Upper lobe of left lung (tissue), 4 donors: Measurements from ENCODE around the gene ROBO1.

ENCODE experiments used
- EP300 ChIP-seq, 4 donors: sonication (generic); formaldehyde crosslinking; IDR thresholded peaks; one replicate each; pipeline ENCODE4 v1.5.1; 2017; ENCODE audit warnings: antibody characterized with exemption in 4 of 4, control low read depth in 2 of 4
- POLR2A ChIP-seq, 4 donors: fragments of 450-650 bp; IDR thresholded peaks; one replicate each; pipeline ENCODE4 v1.5.1; 2016 to 2017; ENCODE audit warnings: antibody characterized with exemption in 4 of 4, mild to moderate bottlenecking in 2 of 4
- POLR2AphosphoS5 ChIP-seq, 2 donors: sonication (generic); formaldehyde crosslinking; IDR thresholded peaks; one replicate each; pipeline ENCODE4 v1.5.1; 2017; ENCODE audit warnings: antibody characterized with exemption in 2 of 2
- TF ChIP-seq, protein P1 (sequence below), 6 experiments: fragments of 450-650 bp in 4 of 6; fragments of 200-600 bp in 2 of 6; sonication (generic) in 2 of 6; IDR thresholded peaks; one replicate each; pipeline ENCODE4 v1.5.1; 2016 to 2019; ENCODE audit warnings: antibody characterized with exemption in 6 of 6

DNA sequence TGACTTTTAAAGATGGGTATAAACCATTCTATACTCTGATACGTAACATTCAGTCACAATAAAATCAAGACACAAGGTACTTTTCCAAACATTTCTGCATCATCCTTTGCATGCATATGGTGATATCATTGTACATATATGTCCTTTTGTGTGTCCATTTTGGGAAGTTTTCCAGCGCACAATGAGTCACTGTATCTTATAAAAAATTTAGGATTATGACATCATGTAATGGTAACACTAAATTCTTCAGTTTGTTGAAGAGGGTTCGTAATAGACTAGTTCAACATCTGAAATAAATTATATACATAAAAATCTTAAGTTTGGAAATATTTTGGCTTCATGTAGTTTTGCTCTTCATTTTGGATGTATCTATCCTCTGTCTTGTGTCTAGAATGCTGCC is 480.9 kb downstream of the ROBO1 start:
- TF ChIP-seq, protein P1, sequence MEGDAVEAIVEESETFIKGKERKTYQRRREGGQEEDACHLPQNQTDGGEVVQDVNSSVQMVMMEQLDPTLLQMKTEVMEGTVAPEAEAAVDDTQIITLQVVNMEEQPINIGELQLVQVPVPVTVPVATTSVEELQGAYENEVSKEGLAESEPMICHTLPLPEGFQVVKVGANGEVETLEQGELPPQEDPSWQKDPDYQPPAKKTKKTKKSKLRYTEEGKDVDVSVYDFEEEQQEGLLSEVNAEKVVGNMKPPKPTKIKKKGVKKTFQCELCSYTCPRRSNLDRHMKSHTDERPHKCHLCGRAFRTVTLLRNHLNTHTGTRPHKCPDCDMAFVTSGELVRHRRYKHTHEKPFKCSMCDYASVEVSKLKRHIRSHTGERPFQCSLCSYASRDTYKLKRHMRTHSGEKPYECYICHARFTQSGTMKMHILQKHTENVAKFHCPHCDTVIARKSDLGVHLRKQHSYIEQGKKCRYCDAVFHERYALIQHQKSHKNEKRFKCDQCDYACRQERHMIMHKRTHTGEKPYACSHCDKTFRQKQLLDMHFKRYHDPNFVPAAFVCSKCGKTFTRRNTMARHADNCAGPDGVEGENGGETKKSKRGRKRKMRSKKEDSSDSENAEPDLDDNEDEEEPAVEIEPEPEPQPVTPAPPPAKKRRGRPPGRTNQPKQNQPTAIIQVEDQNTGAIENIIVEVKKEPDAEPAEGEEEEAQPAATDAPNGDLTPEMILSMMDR (IDR thresholded peaks at IDR 0.05) = no peak
- TF ChIP-seq POLR2AphosphoS5 (IDR thresholded peaks at IDR 0.05) = no peak
- no peak for TF ChIP-seq POLR2A (IDR thresholded peaks at IDR 0.05)
- TF ChIP-seq EP300 (IDR thresholded peaks at IDR 0.05) = no peak
